Tongue (tissue), 2 donors: Measurements from ENCODE around the gene SCYGR5. TPM values are rescaled to one million over a fixed set of nuclear protein-coding genes. Genes with fewer than 3 reads are reported as not detected.

Experiments used
- DNase-seq: peaks from one replicate; pipeline ENCODE4 v3.0.0-alpha.2; 2015
- total RNA-seq: library from RNA; depleted of rRNA; stranded (reverse); fragments of >200 nt; gene quantifications from one replicate; pipeline ENCODE4 v1.2.3, GENCODE V29; 2014

Gene SCYGR5
- total RNA-seq, 1 donor from 2014 or later, result not detected

- no peak for DNase-seq
Measured at GRCh38 chr2:227674485-227674884, 7.9 kb downstream of the SCYGR5 start.

- DNase-seq, result no peak
Measured at GRCh38 chr2:227677928-227678327, 11.3 kb downstream of the SCYGR5 start.

GRCh38 chr2:227684258-227684657 lies 17.7 kb downstream of the SCYGR5 start:
- no peak for DNase-seq

DNA sequence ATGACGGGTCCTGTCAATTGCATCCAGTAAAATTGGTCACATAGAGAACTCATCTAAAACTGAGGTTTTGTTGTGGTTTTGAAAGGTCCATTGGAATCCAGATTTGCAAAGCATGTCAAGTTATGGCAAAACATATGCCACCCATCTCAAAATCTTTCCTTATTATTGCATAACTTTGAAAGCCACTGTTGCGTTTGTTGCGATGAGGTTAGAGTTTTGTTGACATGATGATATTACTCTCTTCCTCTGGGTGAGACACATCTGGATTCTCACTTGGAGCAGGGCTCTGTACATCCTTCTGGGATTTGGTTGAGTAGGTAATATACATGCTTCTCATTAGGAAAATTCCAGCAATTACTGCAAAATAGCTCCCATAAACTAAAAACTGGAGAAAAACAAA lies 20.6 kb downstream of the SCYGR5 start:
- no peak for DNase-seq

GRCh38 chr2:227696990-227697679 lies 30.5 kb downstream of the SCYGR5 start:
- DNase-seq, result no peak

DNA sequence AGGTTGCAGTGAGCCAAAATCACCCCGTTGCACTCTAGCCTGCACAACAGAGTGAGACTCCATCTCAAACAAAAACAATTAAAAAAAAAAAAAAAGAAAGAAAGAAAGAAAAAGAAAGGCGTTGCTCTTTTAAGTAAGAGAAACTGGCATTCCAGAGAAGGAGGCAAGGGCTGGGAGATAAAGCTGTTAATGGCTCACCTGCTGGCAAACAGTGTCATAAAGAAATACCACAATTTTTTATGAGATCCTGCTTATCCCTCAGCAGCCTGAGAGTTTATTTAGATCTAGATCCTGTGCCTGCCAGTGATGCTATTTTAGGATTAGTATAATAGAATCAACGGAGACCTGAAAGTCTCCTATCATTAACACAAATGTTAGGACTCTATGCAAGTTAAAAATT lies 35.0 kb downstream of the SCYGR5 start:
- no peak for DNase-seq

DNA sequence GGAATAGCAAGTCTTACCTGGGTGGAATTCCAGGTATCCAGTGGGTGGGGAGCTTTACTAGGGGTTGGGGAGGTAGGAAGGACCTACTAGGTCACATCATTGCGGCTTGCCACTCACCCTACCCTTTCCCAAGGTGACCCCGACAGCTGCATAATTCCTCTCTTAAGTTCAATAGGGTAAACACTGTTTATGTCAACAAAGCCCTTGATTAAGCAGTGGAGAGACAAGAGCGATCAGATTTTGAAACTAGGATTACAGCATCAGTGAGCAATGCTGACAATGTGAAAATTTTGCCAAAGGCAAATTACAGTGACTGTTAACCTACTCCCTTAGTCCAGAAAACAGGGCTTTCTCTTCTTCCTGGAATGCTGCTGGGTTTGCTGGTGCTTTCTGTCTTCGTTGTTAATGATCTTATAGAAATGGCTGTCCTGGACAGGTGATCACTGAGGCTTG lies 36.7 kb downstream of the SCYGR5 start:
- DNase-seq, result no peak

DNA sequence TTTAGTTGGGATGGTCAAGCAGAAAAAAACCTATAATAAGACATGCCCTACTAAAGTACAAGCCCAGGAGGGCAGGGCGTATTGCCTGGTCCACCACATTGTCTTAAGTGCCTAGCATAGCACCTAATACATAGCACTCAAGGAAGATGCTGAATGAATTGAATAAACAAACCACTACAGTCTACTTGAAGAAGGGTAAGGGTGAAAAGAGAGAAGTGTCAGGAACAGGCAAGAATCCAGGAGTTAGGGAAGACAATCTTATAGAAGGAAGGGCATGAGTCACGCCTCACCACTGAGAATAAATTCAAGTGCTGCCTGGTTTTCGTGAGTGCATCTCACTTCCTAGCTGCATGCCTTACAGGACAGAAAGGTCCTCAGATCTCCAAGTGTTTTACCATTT lies 37.4 kb downstream of the SCYGR5 start:
- no peak for DNase-seq

- no peak for DNase-seq
Measured at GRCh38 chr2:227706859-227707258, 40.3 kb downstream of the SCYGR5 start.

- DNase-seq, result no peak
Measured at GRCh38 chr2:227707390-227707789, 40.8 kb downstream of the SCYGR5 start.

DNA sequence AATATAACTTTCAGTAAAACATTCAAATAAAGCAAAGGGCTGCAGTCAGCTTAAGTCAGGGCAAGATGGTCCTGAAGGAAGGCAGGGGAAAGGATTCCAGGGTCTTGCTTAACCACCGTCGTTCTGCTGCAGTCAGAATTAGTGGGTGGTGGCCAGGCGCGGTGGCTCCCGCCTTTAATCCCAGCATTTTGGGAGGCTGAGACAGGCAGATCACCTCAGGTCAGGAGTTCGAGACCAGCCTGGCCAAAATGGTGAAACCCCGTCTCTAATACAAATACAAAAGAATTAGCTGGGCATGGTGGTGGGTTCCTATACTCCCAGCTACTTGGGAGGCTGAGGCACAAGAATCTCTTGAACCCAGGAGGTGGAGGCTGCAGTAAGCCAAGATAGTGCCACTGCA lies 44.4 kb downstream of the SCYGR5 start:
- DNase-seq, result no peak

GRCh38 chr2:227713291-227713690 lies 46.7 kb downstream of the SCYGR5 start:
- no peak for DNase-seq

DNA sequence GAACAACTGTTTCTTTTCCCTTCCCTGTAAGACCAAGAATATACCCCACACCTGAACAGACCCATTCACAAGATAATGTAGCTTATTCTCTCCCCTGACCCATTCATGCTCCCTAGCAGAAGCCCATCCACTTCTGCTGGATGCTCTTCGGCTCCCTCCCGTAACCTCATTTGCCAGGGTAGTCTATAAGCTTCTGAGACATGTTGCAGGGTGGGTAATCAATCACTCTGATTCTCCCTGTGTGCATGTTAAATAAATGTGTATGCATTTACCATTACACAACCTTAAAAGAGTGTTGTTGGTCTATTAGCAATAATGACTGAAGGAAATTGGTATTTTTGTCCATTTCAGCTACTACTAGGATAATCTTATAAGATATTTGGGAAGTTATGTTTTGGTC lies 49.9 kb downstream of the SCYGR5 start:
- DNase-seq, result no peak

Other genes starting within 250 kb of the SCYGR5 start
- 35.9 TPM for gene AGFG1, start 194.6 kb upstream of the SCYGR5 start, total RNA-seq
- gene SCYGR2, start 67.9 kb upstream of the SCYGR5 start, total RNA-seq, result not detected
- gene SCYGR3, start 52.0 kb upstream of the SCYGR5 start, total RNA-seq, result not detected
- not detected for gene SCYGR4, start 49.3 kb upstream of the SCYGR5 start, total RNA-seq
- gene SLC19A3, start 51.2 kb downstream of the SCYGR5 start, total RNA-seq, result 5.3 TPM
- not detected for gene SCYGR6, start 58.0 kb downstream of the SCYGR5 start, total RNA-seq
- gene SCYGR7, start 61.5 kb downstream of the SCYGR5 start, total RNA-seq, result not detected
- not detected for gene SCYGR8, start 79.1 kb downstream of the SCYGR5 start, total RNA-seq
- not detected for gene CCL20, start 147.0 kb downstream of the SCYGR5 start, total RNA-seq
- gene DAW1, start 204.8 kb downstream of the SCYGR5 start, total RNA-seq, result not detected